WTC11 (cell line): ENCODE results near the gene MAPKAP1. TPM values are rescaled to one million over a fixed set of nuclear protein-coding genes. Genes with fewer than 3 reads are reported as not detected.

Source experiments
- ATAC-seq: fragments of 200-7000 bp; cut with Tn5 transposase; 2 replicates; pipeline ENCODE4 v1.10.0; 2021; ENCODE audit warnings: mild to moderate bottlenecking, moderate library complexity
- CTCF ChIA-PET: fragments of 300-600 bp; sonication (Branson Sonifier 250); formaldehyde crosslinking; loops from one replicate; lab custom pipeline; 2021; ENCODE audit warnings: antibody characterized with exemption; lab: Charles Lee
- POLR2A ChIA-PET: fragments of 350-600 bp; sonication (Branson Sonifier 250); formaldehyde crosslinking; loops from one replicate; lab custom pipeline; 2021; ENCODE audit warnings: antibody characterized with exemption; lab: Charles Lee
- DNase-seq: peaks from one replicate; pipeline ENCODE4 v3.0.0; 2021; ENCODE audit warnings: low spot score
- H3K27ac Mint-ChIP-seq: 2 replicates; pipeline ENCODE4 v1.8.0; 2021; ENCODE audit warnings: mixed read lengths
- H3K27me3 Mint-ChIP-seq: 2 replicates; pipeline ENCODE4 v1.8.0; 2021; ENCODE audit warnings: low read depth, mild to moderate bottlenecking, moderate library complexity, mixed read lengths
- H3K36me3 Mint-ChIP-seq: 2 replicates; pipeline ENCODE4 v1.8.0; 2021; ENCODE audit warnings: mixed read lengths
- H3K4me1 Mint-ChIP-seq: 2 replicates; pipeline ENCODE4 v1.8.0; 2022; ENCODE audit warnings: mixed read lengths
- H3K4me3 Mint-ChIP-seq: 2 replicates; pipeline ENCODE4 v1.8.0; 2021; ENCODE audit warnings: mild to moderate bottlenecking, moderate library complexity, mixed read lengths
- H3K9me3 Mint-ChIP-seq: 2 replicates; pipeline ENCODE4 v1.8.0; 2021; ENCODE audit warnings: mixed read lengths
- ATF2 ChIP-seq: sonication (generic); formaldehyde crosslinking; IDR thresholded peaks from 2 replicates; pipeline ENCODE4 v1.8.1; 2022; ENCODE audit warnings: low read depth, missing genetic modification reagents, borderline replicate concordance
- CBFB ChIP-seq: sonication (generic); formaldehyde crosslinking; IDR thresholded peaks from 2 replicates; pipeline ENCODE4 v1.8.1; 2022; ENCODE audit warnings: mild to moderate bottlenecking, low read depth, missing genetic modification reagents
- E2F1 ChIP-seq: sonication (generic); formaldehyde crosslinking; IDR thresholded peaks from 2 replicates; pipeline ENCODE4 v1.8.0; 2022; ENCODE audit warnings: mild to moderate bottlenecking, missing genetic modification reagents
- E2F5 ChIP-seq: sonication (generic); formaldehyde crosslinking; IDR thresholded peaks from 2 replicates; pipeline ENCODE4 v1.8.1; 2022; ENCODE audit warnings: mild to moderate bottlenecking, moderate library complexity, missing genetic modification reagents
- ELF4 ChIP-seq: sonication (generic); formaldehyde crosslinking; IDR thresholded peaks from 2 replicates; pipeline ENCODE4 v1.8.1; 2022; ENCODE audit warnings: low read depth, mild to moderate bottlenecking, moderate library complexity, missing genetic modification reagents
- ERG ChIP-seq: fragments of 250-450 bp; sonication (Bioruptor Pico); IDR thresholded peaks from 2 replicates; pipeline ENCODE4 v1.8.0; 2021; ENCODE audit warnings: mild to moderate bottlenecking
- FOXJ3 ChIP-seq: sonication (generic); formaldehyde crosslinking; IDR thresholded peaks from 2 replicates; pipeline ENCODE4 v1.9.0; 2021; ENCODE audit warnings: missing genetic modification reagents, mild to moderate bottlenecking, borderline replicate concordance
- FOXP1 ChIP-seq: sonication (generic); formaldehyde crosslinking; IDR thresholded peaks from 2 replicates; pipeline ENCODE4 v1.8.0; 2022; ENCODE audit warnings: missing genetic modification reagents, mild to moderate bottlenecking, moderate library complexity, borderline replicate concordance
- GABPB1 ChIP-seq: sonication (generic); formaldehyde crosslinking; IDR thresholded peaks from 2 replicates; pipeline ENCODE4 v1.8.1; 2023; ENCODE audit warnings: mild to moderate bottlenecking, missing genetic modification reagents
- KAT7 ChIP-seq: sonication (generic); formaldehyde crosslinking; IDR thresholded peaks from 2 replicates; pipeline ENCODE4 v1.8.1; 2023; ENCODE audit warnings: missing genetic modification reagents, mild to moderate bottlenecking, borderline replicate concordance
- MYBL2 ChIP-seq: sonication (generic); formaldehyde crosslinking; IDR thresholded peaks from 2 replicates; pipeline ENCODE4 v1.8.1; 2023; ENCODE audit warnings: mild to moderate bottlenecking, moderate library complexity, missing genetic modification reagents
- NFATC4 ChIP-seq: fragments of 250-450 bp; sonication (Bioruptor Pico); IDR thresholded peaks from 2 replicates; pipeline ENCODE4 v1.9.0; 2021; ENCODE audit warnings: mild to moderate bottlenecking
- NR1H2 ChIP-seq: sonication (generic); formaldehyde crosslinking; IDR thresholded peaks from 2 replicates; pipeline ENCODE4 v1.9.0; 2021; ENCODE audit warnings: mild to moderate bottlenecking, moderate library complexity, missing genetic modification reagents
- NR2C2 ChIP-seq: sonication (generic); formaldehyde crosslinking; IDR thresholded peaks from 2 replicates; pipeline ENCODE4 v1.8.0; 2022; ENCODE audit warnings: mild to moderate bottlenecking, missing genetic modification reagents
- TCF7 ChIP-seq: sonication (generic); formaldehyde crosslinking; IDR thresholded peaks from 2 replicates; pipeline ENCODE4 v1.8.0; 2022; ENCODE audit warnings: mild to moderate bottlenecking, low read depth, missing genetic modification reagents, moderate library complexity
- USF2 ChIP-seq: sonication (generic); formaldehyde crosslinking; IDR thresholded peaks from 2 replicates; pipeline ENCODE4 v1.8.1; 2023; ENCODE audit warnings: mild to moderate bottlenecking, missing genetic modification reagents, moderate library complexity
- ZBTB21 ChIP-seq: sonication (generic); formaldehyde crosslinking; IDR thresholded peaks from 2 replicates; pipeline ENCODE4 v1.8.1; 2023; ENCODE audit warnings: mild to moderate bottlenecking, missing genetic modification reagents, borderline replicate concordance
- ZNF121 ChIP-seq: sonication (generic); formaldehyde crosslinking; IDR thresholded peaks from 2 replicates; pipeline ENCODE4 v1.8.0; 2023; ENCODE audit warnings: missing genetic modification reagents
- ZNF263 ChIP-seq: sonication (generic); formaldehyde crosslinking; IDR thresholded peaks from 2 replicates; pipeline ENCODE4 v1.8.1; 2022; ENCODE audit warnings: low read depth, mild to moderate bottlenecking, moderate library complexity, missing genetic modification reagents
- total RNA-seq: library from RNA; stranded (reverse); gene quantifications from 3 replicates; pipeline ENCODE4 v1.2.3, GENCODE V29; 2021

The MAPKAP1 gene
- total RNA-seq, 1 experiment from 2014 or later: 111 TPM

- no peak for TF ChIP-seq ERG (CRISPR knock-in tag)
- no peak for TF ChIP-seq E2F5 (CRISPR knock-in tag)
- no peak for TF ChIP-seq TCF7 (CRISPR knock-in tag)
- TF ChIP-seq FOXJ3: no peak
- no peak for TF ChIP-seq GABPB1
- TF ChIP-seq KAT7 (CRISPR knock-in tag): no peak
- TF ChIP-seq ELF4 (CRISPR knock-in tag): no peak
Measured at GRCh38 chr9:125436613-125437443, 270.2 kb downstream of the MAPKAP1 start (continued).

- Mint-ChIP-seq H3K4me3 (no peak overlapping the region), H3K36me3 (no peaks in the 10 kb centered on the region), H3K4me1 (peaks cover 5% of the 10 kb centered on the region), H3K9me3 (no peaks in the 10 kb centered on the region), H3K27ac (no peak overlapping the region), H3K27me3 (no peaks in the 10 kb centered on the region)
- ATAC-seq (no peak), DNase-seq (no peak)
- POLR2A ChIA-PET: no interaction called here
- TF ChIP-seq FOXJ3 (no peak), MYBL2 (CRISPR knock-in tag) (no peak), NFATC4 (CRISPR knock-in tag) (no peak), ATF2 (CRISPR knock-in tag) (no peak), ZNF121 (no peak), CBFB (CRISPR knock-in tag) (no peak), ZBTB21 (CRISPR knock-in tag) (no peak), ZNF263 (CRISPR knock-in tag) (no peak), USF2 (CRISPR knock-in tag) (no peak), FOXP1 (CRISPR knock-in tag) (no peak), NR2C2 (CRISPR knock-in tag) (no peak), NR1H2 (CRISPR knock-in tag) (no peak), E2F1 (CRISPR knock-in tag) (no peak)
- CTCF ChIA-PET: interaction anchor here (0.6 to 1.8 kb wide), 2 partner anchors 28 to 118 kb away, joined by 4 to 9 read pairs; no protein-coding TSS in a partner anchor
Measured at GRCh38 chr9:125435776-125436612, 271.0 kb downstream of the MAPKAP1 start.
